Fibroblast of lung (primary cell): Measurements from ENCODE around the gene MORC4. TPM values are rescaled to one million over a fixed set of nuclear protein-coding genes. Genes with fewer than 3 reads are reported as not detected.
A peak's percentile ranks its signal among the peaks of the same experiment; 100 is the strongest.

ENCODE experiments used
- DNase-seq, 2 donors: peaks; one replicate each; pipeline versions ENCODE4 v3.0.0 to v3.0.0-alpha.2; 2010; ENCODE audit warnings: low read depth in 2 of 2
- H2AFZ ChIP-seq: 2 replicates; pipeline ENCODE4 v1.5.1; 2012; ENCODE audit warnings: low read length, control low read depth, inconsistent platforms
- H3K27ac ChIP-seq: 2 replicates; pipeline ENCODE4 v1.5.1; 2011; ENCODE audit warnings: low read length, control low read depth; ENCODE audit not compliant: insufficient read depth
- H3K27me3 ChIP-seq: 2 replicates; pipeline ENCODE4 v1.5.1; 2011; ENCODE audit warnings: mild to moderate bottlenecking, low read length; ENCODE audit not compliant: control insufficient read depth, insufficient read depth
- H3K36me3 ChIP-seq: 2 replicates; pipeline ENCODE4 v1.5.1; 2011; ENCODE audit warnings: low read length; ENCODE audit not compliant: control insufficient read depth, insufficient read depth
- H3K4me1 ChIP-seq: 2 replicates; pipeline ENCODE4 v1.5.1; 2011; ENCODE audit warnings: low read length; ENCODE audit not compliant: control insufficient read depth, insufficient read depth; ENCODE audit errors: extremely low read depth
- H3K4me2 ChIP-seq: 2 replicates; pipeline ENCODE4 v1.5.1; 2011; ENCODE audit warnings: low read length, control low read depth; ENCODE audit not compliant: insufficient read depth; ENCODE audit errors: extremely low read depth
- H3K4me3 ChIP-seq, 4 experiments: fragments of 200-600 bp in 1 of 4; sonication (generic) in 1 of 4; replicated peaks in 1 of 4; 2 replicates each; pipeline ENCODE4 v1.5.1; 2011 to 2016; ENCODE audit warnings: low read length in 4 of 4, low read depth in 3 of 4, mild to moderate bottlenecking in 3 of 4, control low read depth in 2 of 4, inconsistent platforms in 1 of 4, mixed read lengths in 1 of 4; ENCODE audit not compliant: insufficient read depth in 1 of 4; ENCODE audit errors: control extremely low read depth in 1 of 4
- H3K79me2 ChIP-seq: 2 replicates; pipeline ENCODE4 v1.5.1; 2012; ENCODE audit warnings: mild to moderate bottlenecking, low read length, inconsistent platforms; ENCODE audit not compliant: control insufficient read depth, insufficient read depth
- H3K9ac ChIP-seq: 2 replicates; pipeline ENCODE4 v1.5.1; 2011; ENCODE audit warnings: mild to moderate bottlenecking, low read length, control low read depth; ENCODE audit not compliant: insufficient read depth
- H3K9me3 ChIP-seq: 2 replicates; pipeline ENCODE4 v1.5.1; 2012; ENCODE audit warnings: low read depth, low read length; ENCODE audit not compliant: control insufficient read depth, insufficient read depth
- H4K20me1 ChIP-seq: 2 replicates; pipeline ENCODE4 v1.5.1; 2011; ENCODE audit warnings: low read length; ENCODE audit not compliant: control insufficient read depth, insufficient read depth; ENCODE audit errors: extremely low read depth
- CTCF ChIP-seq, 2 donors: IDR thresholded peaks in 1 of 2; conservative IDR thresholded peaks in 1 of 2; 1 replicate in 1 of 2; 2 replicates in 1 of 2; pipeline ENCODE4 v1.5.1; 2011 to 2012; ENCODE audit warnings: low read length in 2 of 2, control low read depth in 1 of 2, inconsistent platforms in 1 of 2, low read depth in 1 of 2, mild to moderate bottlenecking in 1 of 2
- EZH2 ChIP-seq: IDR thresholded peaks from 2 replicates; pipeline ENCODE4 v1.5.1; 2012; ENCODE audit warnings: low read length, control low read depth, mild to moderate bottlenecking; ENCODE audit errors: missing control alignments
- polyA plus RNA-seq, 2 donors: library from polyadenylated mRNA; depleted of rRNA in 1 of 2; stranded (reverse) in 1 of 2; unstranded in 1 of 2; fragments of >200 nt; gene quantifications; 2 replicates each; pipeline ENCODE4 v1.2.1, GENCODE V29; 2011 to 2012; ENCODE audit warnings: missing spikeins in 1 of 2
- total RNA-seq: library from RNA; depleted of rRNA; stranded (reverse); fragments of >200 nt; gene quantifications from 2 replicates; pipeline ENCODE4 v1.2.1, GENCODE V29; 2014

The MORC4 gene
- total and polyA plus RNA-seq, 2 donors (not counting 1 experiment from before 2014, with no cell fraction given): 27.5 to 44.8 TPM

DNA sequence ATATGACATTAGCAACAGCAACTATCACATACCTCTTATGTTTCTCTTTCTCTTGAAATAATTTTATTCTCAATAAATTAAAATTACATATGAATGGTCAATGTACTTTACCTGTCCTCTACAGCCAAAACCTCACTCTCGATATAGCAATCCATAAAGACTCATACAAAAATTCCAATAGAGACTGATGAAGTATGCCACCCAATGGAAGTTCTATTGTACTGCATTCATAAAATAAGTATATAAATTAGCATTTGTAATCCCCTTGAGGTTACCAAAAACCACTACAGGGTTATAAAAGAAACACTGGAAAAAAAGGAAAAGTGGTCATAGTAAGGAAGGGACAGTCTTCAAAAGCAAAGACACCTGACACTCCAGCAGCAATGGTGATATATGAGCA lies 47.0 kb downstream of the MORC4 start:
- H3K9me3 ChIP-seq: no peaks in the 10 kb centered on the region
- no peak overlapping the region for H3K27ac ChIP-seq
- peak; percentile 6 to 40 for TF ChIP-seq CTCF (conservative IDR thresholded peaks at IDR 0.05 in 1 of 2, IDR thresholded peaks at IDR 0.05 in 1 of 2; ENCODE audit: low read depth in 1 of 2, low read length in 2 of 2)
- no peak for TF ChIP-seq EZH2
- no peak overlapping the region for H3K9ac ChIP-seq
- H3K27me3 ChIP-seq: no peaks in the 10 kb centered on the region
- DNase-seq: peak; percentile 6 to 44
- H3K4me3 ChIP-seq: no peak overlapping the region
- no peaks in the 10 kb centered on the region for H4K20me1 ChIP-seq
- H3K79me2 ChIP-seq: no peaks in the 10 kb centered on the region
- H3K36me3 ChIP-seq: no peaks in the 10 kb centered on the region
- no peak overlapping the region for H2AFZ ChIP-seq
- H3K4me1 ChIP-seq: no peaks in the 10 kb centered on the region
- H3K4me2 ChIP-seq: no peak overlapping the region

- Histone ChIP-seq H3K79me2 (no peaks in the 10 kb centered on the region), H3K4me2 (no peak overlapping the region), H3K4me3 (no peak overlapping the region), H3K27me3 (no peaks in the 10 kb centered on the region), H4K20me1 (no peaks in the 10 kb centered on the region), H3K9ac (no peak overlapping the region), H2AFZ (no peak overlapping the region), H3K9me3 (no peaks in the 10 kb centered on the region), H3K36me3 (no peaks in the 10 kb centered on the region), H3K27ac (no peak overlapping the region), H3K4me1 (no peaks in the 10 kb centered on the region)
- no peak for DNase-seq
- TF ChIP-seq EZH2 (no peak), CTCF (conservative IDR thresholded peaks at IDR 0.05 in 1 of 2, IDR thresholded peaks at IDR 0.05 in 1 of 2; ENCODE audit: low read depth in 1 of 2, low read length in 2 of 2) (no peak)
These were observed 47.5 kb downstream of the MORC4 start for GRCh38 chrX:106952538-106952937.

DNA sequence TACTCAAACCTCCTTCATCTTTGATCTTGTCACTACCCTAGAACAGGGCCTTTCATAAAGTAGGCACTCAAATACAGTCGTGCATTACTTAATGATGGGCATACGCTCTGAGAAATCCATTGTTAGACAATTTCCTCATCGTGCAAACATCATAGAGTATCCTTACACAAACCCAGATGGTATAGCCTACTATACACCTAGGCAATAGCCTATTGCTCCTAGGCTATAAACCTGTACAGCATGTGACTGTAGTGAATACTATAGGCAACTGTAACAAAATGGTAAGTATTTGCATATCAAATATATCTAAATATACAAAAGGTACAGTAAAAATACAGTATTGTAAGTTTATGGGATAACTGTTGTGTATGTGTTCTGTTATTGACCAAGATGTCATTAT lies 47.9 kb downstream of the MORC4 start:
- TF ChIP-seq EZH2 (no peak), CTCF (conservative IDR thresholded peaks at IDR 0.05 in 1 of 2, IDR thresholded peaks at IDR 0.05 in 1 of 2; ENCODE audit: low read depth in 1 of 2, low read length in 2 of 2) (no peak)

More for the DNA sequence above, 47.9 kb downstream of the MORC4 start:
- DNase-seq: no peak
- Histone ChIP-seq H3K9me3 (no peaks in the 10 kb centered on the region), H3K36me3 (no peaks in the 10 kb centered on the region), H3K4me3 (no peak overlapping the region), H3K27ac (no peak overlapping the region), H4K20me1 (no peaks in the 10 kb centered on the region), H3K9ac (no peak overlapping the region), H3K27me3 (no peaks in the 10 kb centered on the region), H3K4me1 (no peaks in the 10 kb centered on the region), H2AFZ (no peak overlapping the region), H3K4me2 (no peak overlapping the region), H3K79me2 (no peaks in the 10 kb centered on the region)
